Uterus (tissue), 4 donors: ENCODE results near the gene PRKG1. TPM values are rescaled to one million over a fixed set of nuclear protein-coding genes. Genes with fewer than 3 reads are reported as not detected.

Source experiments
- DNase-seq, 2 donors: peaks; one replicate each; pipeline ENCODE4 v3.0.0-alpha.2; 2019 to 2020
- H3K27ac ChIP-seq, 2 donors: fragments of 200-600 bp; sonication (generic); 1 replicate in 1 of 2; 2 replicates in 1 of 2; pipeline ENCODE4 v1.5.1; 2016 to 2018
- H3K27me3 ChIP-seq, 2 donors: fragments of 200-600 bp; sonication (generic); one replicate each; pipeline ENCODE4 v1.5.1; 2018 to 2019; ENCODE audit warnings: control low read depth in 1 of 2
- H3K36me3 ChIP-seq, 2 donors: fragments of 200-600 bp; sonication (generic); one replicate each; pipeline ENCODE4 v1.5.1; 2019; ENCODE audit warnings: control low read depth in 1 of 2
- H3K4me1 ChIP-seq, 2 donors: fragments of 200-600 bp; sonication (generic); one replicate each; pipeline ENCODE4 v1.5.1; 2018 to 2019; ENCODE audit warnings: control low read depth in 1 of 2
- H3K4me3 ChIP-seq, 2 donors: fragments of 200-600 bp; sonication (generic); 1 replicate in 1 of 2; 2 replicates in 1 of 2; pipeline ENCODE4 v1.5.1; 2018 to 2019; ENCODE audit warnings: mild to moderate bottlenecking in 1 of 2
- H3K9me3 ChIP-seq, 2 donors: fragments of 200-600 bp; sonication (generic); one replicate each; pipeline ENCODE4 v1.5.1; 2019; ENCODE audit warnings: control low read depth in 1 of 2
- CTCF ChIP-seq, 4 experiments: fragments of 200-600 bp in 2 of 4; fragments of 450-650 bp in 2 of 4; sonication (generic) in 2 of 4; IDR thresholded peaks; one replicate each; pipeline ENCODE4 v1.5.1; 2016 to 2019; ENCODE audit warnings: antibody characterized with exemption in 4 of 4, mild to moderate bottlenecking in 2 of 4, moderate library complexity in 1 of 4
- POLR2A ChIP-seq, 2 donors: fragments of 450-650 bp; IDR thresholded peaks; one replicate each; pipeline ENCODE4 v1.6.1; 2016; ENCODE audit warnings: antibody characterized with exemption in 2 of 2, mild to moderate bottlenecking in 1 of 2, moderate library complexity in 1 of 2
- intact Hi-C: fragments of 100-400 bp; cut with DNase I; formaldehyde crosslinking; loops from one replicate; pipeline ENCODE4 v1.15.1; 2023; ENCODE audit warnings: low total_unique reads
- total RNA-seq, 4 donors: library from RNA; depleted of rRNA in 3 of 4; stranded (reverse); fragments of >200 nt in 3 of 4; gene quantifications; one replicate each; pipeline versions ENCODE4 v1.1.0 to v1.2.4, GENCODE V29; 2014 to 2023
- donor health status: DM: yes; HTN: yes; CAD: no.

The PRKG1 gene
- total RNA-seq, 4 donors from 2014 or later = 32.4 to 136 (median 69.6) TPM

GRCh38 chr10:52261362-52261761 is 1187.1 kb downstream of the PRKG1 start:
- DNase-seq = no peak
- Histone ChIP-seq H3K27ac (no peak overlapping the region), H3K27me3 (no peaks in the 10 kb centered on the region), H3K9me3 (no peaks in the 10 kb centered on the region), H3K36me3 (no peaks in the 10 kb centered on the region), H3K4me1 (peaks cover 0 to 3% of the 10 kb centered on the region in 2 donors), H3K4me3 (no peak overlapping the region)
- no peak for TF ChIP-seq CTCF (IDR thresholded peaks at IDR 0.05)
- no peak for TF ChIP-seq POLR2A (IDR thresholded peaks at IDR 0.05)
- intact Hi-C loops = no loop called here

- no peak overlapping the region for H3K27ac ChIP-seq
- H3K9me3 ChIP-seq = no peaks in the 10 kb centered on the region
- TF ChIP-seq CTCF (IDR thresholded peaks at IDR 0.05) (no peak), POLR2A (IDR thresholded peaks at IDR 0.05) (no peak)
- intact Hi-C loops = no loop called here
- H3K36me3 ChIP-seq = no peaks in the 10 kb centered on the region
- DNase-seq = no peak
- H3K27me3 ChIP-seq = no peaks in the 10 kb centered on the region
- H3K4me3 ChIP-seq = no peak overlapping the region
- no peaks in the 10 kb centered on the region for H3K4me1 ChIP-seq
Observed at GRCh38 chr10:52265131-52265926, 1191.0 kb downstream of the PRKG1 start.

- H3K9me3 ChIP-seq = no peaks in the 10 kb centered on the region
- H3K36me3 ChIP-seq = no peaks in the 10 kb centered on the region
- intact Hi-C loops = no loop called here
- no peaks in the 10 kb centered on the region for H3K27me3 ChIP-seq
- no peak for TF ChIP-seq CTCF (IDR thresholded peaks at IDR 0.05)
- TF ChIP-seq POLR2A (IDR thresholded peaks at IDR 0.05) = no peak
- DNase-seq = no peak
- H3K4me3 ChIP-seq = no peak overlapping the region
- no peaks in the 10 kb centered on the region for H3K4me1 ChIP-seq
- H3K27ac ChIP-seq = no peak overlapping the region
Observed at GRCh38 chr10:52266858-52267257, 1192.6 kb downstream of the PRKG1 start.

- intact Hi-C loops = no loop called here
Observed at GRCh38 chr10:52268790-52269189, 1194.5 kb downstream of the PRKG1 start.

More at GRCh38 chr10:52268790-52269189, 1194.5 kb downstream of the PRKG1 start:
- H3K4me1 ChIP-seq = no peaks in the 10 kb centered on the region
- H3K9me3 ChIP-seq = no peaks in the 10 kb centered on the region
- H3K36me3 ChIP-seq = no peaks in the 10 kb centered on the region
- no peak overlapping the region for H3K4me3 ChIP-seq
- no peak for TF ChIP-seq CTCF (IDR thresholded peaks at IDR 0.05)
- TF ChIP-seq POLR2A (IDR thresholded peaks at IDR 0.05) = no peak
- no peak for DNase-seq
- H3K27ac ChIP-seq = no peak overlapping the region
- no peaks in the 10 kb centered on the region for H3K27me3 ChIP-seq
